Retina (tissue), 1 donor: ENCODE measurements around the gene MITF.

Source experiments
- DNase-seq: peaks from one replicate; pipeline ENCODE4 v3.0.0-alpha.2; 2016

MITF gene

DNA sequence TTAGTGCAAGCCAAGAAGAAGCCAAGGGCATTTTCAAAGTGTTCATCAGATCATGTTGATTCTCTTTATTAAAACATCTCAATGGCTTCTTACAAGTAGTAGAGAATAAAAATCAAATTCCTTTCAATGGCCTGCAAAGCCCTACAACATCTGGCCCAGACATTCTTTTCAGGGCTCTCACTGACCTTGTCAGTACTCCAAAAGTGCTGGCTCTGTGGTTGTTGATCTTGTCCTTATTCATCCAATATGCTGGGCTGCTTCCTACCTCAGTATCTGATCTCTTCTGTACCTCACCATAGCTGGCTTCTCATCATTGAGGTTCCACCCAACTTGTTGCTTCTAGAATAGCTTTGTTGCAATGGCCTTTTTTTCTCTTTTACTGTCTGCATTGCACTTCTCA, 186.2 kb downstream of the MITF start:
- DNase-seq = no peak

DNA sequence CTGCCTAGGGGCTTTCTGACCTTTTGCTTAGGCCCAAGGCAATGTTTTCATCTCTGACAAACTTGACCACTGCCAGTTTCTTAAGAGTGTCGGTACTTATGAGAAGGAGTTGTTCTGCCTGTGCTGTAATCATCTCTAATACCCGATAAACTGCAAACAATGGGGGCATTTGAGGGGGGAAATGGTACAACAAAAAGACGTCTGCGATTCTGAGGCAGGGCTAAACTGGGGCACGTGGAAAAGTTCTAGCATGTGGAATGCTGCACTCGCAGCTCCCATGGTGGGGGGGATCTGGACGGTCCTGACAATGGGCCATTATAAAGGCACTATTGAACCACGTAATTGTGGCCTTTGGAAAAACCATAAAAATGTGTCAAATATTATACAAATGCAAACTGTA, 187.1 kb downstream of the MITF start:
- DNase-seq = peak; percentile 48

DNA sequence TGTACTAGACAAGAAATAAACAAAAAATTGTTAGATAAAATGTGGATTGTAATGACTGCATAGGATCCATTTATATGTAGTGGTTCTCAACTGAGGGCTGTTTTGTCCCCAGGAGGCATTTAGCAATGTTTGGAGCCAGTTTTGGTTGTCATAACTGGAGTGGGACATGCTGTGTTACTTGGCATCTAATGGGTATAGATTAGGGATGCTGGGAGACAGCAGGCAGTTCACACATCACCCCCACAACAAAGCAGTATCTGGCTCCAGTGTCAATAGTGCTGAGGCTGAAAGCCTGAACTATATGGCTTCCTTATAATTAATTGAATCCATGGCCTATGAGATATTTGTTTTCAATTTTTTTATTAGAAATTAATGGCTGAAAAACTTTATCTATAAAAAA, 188.3 kb downstream of the MITF start:
- no peak for DNase-seq

DNA sequence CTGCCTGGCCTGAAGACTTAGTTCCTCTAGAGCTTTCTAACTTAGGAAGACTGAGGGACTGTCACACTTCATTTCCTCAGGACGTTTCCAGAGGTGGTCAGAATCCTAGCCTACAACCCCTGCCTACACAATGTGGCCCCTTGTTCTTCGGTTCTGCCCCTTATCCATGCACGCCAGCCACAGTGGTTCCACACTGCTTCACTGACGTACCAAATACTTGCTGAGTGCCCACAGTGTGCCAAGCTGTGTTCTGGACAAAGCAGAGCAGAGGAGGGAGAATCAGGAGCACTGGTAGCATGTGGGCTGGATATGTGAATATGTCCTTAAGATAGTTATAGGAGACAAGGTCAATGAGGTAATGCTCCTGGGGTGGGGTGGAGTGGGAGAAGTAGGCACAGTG, 189.8 kb downstream of the MITF start:
- no peak for DNase-seq

DNA sequence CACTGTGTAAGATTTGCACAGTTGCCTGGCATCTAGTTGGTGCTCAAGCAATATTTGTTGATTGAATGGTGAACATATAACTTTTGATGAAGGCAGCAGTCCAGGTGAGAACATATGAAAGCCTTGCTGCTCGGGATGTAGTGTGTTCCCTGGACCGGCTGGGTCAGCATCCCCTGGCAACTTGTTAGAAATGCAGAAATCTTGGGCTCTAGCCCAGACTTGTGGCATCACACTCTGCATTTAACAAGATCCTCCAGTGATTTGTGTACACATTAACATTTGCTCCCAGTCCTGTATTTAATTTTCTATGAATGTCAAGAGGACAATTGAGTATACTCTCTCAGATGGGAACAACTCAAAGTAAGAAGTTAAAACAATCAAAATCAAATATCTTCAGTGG, 191.3 kb downstream of the MITF start:
- no peak for DNase-seq

DNA sequence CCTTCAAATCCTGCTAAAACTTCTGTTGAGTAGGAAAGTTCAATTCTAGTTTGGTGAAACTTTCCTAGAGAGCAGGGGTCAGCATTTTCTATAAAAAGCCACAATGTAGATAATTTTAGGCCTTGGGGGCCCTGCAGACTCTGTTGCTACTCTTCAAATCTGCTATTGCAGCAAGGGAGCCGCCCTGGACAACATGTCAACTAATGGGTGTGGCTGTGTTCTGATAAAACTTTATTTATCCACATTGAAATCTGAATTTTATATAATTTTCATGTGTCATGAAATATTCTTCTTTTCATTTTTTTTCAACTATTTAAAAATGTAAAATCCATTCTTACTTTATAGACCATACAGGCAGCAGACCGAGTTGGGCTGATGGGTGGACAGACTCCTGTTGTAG, 192.8 kb downstream of the MITF start:
- no peak for DNase-seq

DNA sequence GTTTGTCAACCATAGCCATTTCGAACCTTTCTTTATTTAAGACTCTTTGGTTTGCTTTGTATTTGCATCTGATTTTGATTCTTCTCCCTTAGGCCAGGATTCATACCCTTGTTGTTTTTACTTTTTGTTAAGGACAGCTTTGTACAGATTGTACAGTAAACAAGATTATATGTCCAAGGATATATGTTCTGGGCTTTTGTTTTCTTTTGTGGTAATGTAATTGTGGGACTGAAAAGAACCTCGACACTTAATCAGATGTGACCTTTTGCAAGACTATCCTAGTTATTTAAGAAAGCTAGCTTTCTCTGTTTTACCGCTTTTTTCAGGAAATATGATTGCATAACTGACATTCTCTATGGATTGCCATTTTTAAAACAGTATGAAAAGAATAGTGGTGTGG, 193.2 kb downstream of the MITF start:
- no peak for DNase-seq

DNA sequence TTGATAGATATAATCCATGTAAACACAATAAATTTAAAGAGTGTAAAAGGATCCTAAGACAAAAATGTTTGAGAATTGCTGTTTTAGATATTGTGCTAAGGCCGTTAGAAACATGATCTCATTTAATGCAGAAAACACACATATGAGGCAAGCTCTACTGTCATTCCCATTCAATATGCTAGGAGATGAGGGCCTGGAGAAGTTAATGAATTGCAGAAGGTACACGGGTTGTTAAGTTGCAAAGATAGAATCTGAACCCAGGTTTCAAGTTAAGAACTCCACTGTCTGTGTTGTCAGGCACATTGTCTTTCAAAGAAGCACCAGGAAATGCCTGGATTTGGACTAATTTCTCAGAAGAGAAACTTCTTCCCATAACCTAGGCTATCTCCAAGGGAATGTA, 195.1 kb downstream of the MITF start:
- no peak for DNase-seq

DNA sequence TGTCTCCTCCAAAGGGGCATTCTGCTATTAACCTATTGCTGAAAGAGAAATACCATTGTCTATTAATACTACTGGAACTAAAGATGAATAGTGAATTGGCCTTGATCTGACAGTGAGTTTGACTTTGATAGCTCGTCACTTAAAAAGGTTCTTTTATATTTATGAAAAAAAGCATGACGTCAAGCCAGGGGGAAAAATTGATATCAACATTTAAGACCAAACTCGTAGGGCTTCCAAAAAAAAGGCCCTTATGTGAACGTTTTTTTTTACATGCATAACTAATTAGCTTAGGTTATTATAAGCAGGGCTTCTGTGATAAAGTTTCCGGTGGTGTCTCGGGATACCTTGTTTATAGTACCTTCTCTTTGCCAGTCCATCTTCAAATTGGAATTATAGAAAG, 197.0 kb downstream of the MITF start:
- DNase-seq = no peak

DNA sequence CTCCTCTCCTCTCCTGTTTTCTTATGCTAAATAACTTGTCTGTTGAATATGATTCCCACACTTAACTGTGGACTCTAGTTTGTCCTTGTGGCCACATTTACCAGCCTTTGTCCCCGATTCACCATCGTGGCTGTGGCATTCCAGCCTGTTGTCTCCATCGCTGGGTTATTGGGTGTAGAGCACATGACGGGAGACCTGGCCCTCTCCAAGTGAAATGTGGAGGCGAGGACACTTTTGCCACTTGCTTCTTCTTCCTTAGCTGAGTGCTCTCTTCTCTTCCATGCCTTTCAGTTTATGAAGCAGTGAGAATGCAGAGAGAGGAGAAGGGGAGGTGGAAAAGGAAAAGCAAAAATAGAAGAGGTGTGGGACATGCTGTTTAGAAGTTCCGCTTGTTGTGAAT, 198.8 kb downstream of the MITF start:
- DNase-seq = no peak

DNA sequence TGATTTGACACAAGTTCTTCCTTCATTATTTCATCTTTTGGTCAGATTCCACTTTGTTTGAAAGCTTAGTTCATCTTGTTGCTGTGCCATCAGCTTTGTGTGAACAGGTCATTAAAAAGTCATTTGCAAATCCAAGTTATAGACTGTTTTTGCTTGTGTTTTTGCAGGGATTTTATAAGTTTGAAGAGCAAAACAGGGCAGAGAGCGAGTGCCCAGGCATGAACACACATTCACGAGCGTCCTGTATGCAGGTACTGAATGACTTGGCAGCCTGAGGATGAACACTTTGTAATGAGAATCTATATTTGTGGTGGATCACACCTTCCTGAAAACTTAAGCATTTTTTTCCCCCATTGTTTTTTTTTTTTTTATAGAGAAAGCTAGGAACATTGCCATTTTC, 199.7 kb downstream of the MITF start:
- no peak for DNase-seq

DNA sequence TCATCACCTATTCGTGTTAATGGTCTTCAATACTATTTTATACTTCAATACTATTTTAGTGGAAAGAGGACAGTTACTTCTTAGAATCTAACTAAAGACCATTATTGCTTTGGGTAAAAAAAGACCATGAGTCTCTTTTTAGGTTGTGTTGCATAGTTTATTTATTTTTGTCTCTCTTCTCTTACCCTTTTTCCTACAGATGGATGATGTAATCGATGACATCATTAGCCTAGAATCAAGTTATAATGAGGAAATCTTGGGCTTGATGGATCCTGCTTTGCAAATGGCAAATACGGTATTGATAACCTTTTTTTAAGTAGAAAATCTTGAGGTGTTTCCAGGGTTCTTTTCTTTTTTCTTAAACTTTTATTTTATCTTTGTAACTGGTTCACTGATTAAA, 201.8 kb downstream of the MITF start:
- DNase-seq = no peak

DNA sequence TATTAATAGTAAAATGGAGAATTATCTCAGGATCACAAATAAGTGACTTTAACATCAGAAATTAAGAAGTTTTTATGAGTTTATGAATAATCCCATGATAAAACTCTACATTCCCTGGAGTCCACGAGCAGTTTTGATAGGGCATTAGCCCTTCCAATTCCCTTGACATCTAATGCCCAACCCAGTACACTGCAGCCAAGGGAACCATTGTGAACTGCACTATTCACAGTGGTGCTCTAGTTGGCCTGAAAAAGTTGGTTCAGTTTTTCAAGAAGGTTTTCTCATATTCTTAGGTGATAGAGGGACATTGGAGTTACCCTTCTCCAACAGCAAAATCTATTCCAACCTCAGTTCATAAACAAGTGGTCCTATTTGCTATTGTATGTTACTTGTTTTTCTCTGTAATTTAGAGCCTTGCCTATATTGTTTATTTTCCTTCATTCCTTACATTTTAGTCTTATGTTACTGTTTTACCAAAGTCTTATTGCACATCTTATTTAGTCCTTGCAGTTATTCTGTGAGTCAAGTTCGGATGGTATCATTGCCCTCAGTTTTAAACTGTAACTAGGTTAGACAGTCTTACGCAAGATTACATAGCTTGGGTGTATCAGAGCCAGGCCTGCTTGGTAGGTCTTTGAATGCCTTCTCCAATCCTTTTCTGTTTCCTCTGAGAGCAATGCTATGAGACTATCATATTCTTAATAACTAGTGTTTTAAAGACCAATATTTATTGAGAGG, 202.3 kb downstream of the MITF start:
- no peak for DNase-seq

DNA sequence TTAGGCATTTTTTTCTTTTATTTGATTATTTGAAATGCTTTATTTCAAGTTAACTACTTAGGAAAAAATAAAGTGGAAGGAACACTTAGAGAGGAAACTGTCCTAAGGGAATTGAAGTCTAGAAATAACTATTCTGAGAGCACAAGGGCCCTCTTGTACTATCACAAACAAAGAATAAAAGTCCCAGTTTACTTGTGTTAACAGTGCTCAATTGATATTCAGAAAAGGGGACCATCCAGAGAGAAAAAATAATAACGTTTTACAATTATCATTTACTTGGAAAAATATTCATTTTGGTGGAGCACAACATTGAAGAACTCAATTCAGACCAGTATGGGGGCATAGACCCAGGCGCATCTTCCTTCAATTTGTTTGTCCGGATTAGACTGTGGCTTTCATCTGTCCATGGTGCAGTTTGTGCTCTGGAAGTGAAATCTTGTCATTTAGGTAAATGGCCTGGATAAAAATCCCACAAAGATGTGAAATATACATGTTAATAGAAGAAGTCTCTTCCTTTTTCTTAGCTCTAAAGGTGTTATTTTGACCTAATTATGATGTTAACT, 205.7 kb downstream of the MITF start:
- no peak for DNase-seq

DNA sequence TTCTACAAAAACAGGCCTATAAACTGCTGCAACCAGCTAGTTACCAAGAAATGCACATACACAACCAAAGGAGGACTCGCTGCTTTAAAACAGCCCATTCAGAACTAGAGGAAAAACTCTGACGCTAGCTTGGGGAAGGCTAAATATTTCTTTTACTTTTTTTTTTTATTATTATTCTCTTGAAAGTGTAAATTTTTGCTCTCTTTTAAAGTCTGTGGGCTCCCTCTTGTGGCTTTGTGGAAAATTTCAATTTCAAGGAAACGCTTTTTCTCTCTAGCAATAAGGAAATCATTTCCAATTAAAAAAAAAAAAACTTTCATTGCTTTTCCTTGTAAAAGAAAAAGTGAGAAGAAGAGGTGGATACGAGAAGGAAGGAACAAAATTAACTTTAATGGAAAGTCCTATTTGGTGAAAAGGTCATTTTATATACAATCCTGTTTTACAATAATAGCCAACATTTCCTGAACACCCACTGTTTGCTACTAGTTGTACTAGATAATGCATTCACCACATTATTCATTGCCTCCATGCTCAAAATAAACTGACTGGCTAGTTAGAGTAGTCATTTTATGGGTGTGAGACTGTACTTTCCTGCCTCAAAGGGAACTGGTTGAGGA, 209.1 kb downstream of the MITF start:
- peak; percentile 61 for DNase-seq

DNA sequence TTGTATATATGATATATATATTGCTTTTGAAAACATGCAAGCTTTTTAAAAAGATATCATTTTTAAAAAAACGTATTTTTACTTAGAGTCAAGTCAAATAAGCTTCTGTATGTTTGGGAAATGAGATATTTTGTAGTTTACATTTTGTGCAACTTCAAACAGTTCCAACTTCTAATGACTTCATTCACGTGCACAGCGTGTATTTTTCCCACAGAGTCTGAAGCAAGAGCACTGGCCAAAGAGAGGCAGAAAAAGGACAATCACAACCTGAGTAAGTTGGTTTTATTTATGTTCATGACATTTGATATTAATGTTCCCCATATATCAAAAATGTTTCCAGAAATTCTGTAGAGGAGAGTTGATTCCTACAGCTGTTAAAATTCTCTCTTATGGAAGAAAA, 212.4 kb downstream of the MITF start:
- DNase-seq = no peak

DNA sequence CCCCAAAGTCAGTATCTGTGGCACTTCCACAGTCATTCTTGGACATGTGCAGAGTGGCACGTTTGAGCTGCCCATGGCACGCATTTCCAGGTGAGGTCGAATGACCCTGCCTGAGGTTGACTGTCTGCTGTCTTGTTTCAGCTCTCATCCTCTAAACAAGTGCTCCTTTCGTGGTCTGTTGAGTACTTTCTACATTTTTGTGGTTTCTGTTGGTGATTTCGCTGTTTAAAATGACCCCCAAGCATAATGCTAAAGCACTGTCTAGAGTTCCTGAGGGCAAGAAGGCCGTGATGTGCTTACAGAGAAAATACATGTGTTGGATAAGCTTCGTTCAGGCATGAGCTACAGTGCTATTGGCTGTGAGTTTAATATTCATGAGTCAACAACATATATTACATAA, 220.3 kb downstream of the MITF start:
- DNase-seq = no peak

DNA sequence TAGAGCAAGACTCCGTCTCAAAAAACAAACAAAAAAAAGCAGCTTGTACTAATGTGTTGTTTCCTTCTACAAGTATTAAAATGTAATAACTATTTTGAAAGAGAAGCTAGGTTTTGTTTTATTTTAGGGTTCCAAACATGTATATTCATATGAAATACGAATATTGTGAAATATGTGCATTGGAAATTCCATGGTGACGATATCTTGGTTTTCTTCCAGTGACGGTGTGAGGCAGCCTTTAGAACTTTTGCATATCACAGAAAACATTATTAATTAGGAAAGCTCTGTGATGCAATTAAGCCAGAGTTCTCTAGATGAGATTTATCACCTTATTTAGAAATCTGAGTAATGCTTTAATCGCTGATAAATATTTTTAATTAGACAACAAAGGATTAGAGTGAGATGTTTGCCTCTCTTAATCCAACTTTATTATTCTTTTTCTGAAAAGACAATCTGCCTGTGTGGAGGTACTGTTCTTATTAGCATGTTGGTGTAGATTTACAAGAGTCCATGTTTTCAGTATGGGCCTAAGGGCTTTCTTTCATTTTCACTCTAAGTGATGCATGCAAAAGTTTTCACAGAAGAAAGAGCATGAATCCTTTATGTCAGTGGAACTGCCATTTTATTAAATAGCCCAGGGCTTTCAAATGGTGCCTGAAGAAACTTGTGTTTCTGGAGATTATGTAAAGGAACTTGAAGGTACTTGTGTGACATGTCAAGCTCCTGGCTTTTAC, 222.6 kb downstream of the MITF start:
- no peak for DNase-seq

DNA sequence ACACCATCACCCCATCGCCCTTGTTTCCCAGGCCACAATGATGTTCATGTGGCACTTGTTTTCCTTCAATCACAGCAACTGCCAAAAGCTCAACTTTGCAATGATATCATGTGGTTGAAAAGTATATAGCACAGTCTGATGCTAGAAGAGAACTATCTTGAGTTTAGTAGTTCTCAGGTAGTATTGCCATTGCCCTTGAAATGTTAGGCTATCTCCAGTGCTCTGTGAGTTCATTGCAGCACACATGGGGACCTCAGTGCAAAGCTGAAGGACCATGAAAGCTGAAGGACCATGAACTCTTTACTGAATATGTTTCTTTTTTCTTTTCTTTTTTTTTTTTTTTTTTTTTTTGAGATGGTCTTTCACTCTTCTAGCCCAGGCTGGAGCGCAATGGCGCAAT, 224.4 kb downstream of the MITF start:
- DNase-seq = no peak

DNA sequence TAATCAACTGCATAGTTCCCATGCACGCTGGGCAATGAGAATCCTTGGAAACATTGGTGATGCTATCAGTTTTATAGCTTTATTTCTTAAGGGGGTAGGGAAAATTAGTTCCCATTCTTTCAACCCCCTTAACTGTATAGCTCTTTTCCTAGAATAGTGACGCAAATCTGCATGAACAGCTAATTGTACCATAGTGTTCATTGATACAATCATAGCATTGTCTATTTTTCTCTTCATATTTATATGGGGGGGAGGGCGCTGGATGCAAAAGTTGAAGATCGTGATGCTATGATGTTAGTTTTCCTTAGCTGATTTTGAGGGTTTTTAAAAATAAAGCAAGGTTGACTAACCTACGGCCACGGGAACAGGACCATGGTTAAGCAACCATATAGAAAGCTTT, 227.9 kb downstream of the MITF start:
- DNase-seq = no peak

DNA sequence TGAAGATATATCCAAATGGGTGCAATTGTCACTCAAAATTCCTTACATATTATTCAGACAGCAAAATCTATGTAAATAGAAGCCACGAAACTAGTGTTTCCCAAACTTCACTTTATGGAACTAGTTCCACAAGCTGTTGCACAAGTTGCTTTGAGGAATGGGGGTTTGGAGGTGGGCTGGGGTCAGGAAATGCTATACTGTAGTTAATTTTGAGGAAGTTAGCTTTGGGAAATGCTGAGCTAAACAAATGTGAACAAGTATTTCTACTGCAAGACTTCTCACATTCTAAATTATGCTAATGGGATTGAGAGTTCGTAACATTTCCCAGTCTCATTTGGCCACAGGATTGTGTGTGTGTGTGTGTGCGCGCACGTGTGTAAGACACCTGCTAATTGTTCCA, 231.6 kb downstream of the MITF start:
- no peak for DNase-seq

DNA sequence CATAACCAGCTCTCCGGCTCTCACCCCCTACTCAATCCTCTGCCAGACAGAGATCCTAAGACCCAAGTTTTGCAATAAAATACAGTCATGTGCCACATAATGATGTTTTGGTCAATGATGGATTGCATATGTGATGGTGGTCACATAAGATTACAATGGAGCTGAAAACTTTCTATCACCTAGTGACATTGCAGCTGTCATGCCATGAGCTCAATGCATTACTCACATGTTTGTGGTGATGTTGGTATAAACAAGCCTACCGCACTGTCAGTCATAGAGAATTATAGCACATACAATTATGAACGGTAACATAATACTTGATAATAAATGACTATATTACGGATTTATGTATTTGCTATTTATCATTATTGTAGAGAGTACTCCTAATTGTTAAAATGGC, 233.4 kb downstream of the MITF start:
- DNase-seq = no peak

DNA sequence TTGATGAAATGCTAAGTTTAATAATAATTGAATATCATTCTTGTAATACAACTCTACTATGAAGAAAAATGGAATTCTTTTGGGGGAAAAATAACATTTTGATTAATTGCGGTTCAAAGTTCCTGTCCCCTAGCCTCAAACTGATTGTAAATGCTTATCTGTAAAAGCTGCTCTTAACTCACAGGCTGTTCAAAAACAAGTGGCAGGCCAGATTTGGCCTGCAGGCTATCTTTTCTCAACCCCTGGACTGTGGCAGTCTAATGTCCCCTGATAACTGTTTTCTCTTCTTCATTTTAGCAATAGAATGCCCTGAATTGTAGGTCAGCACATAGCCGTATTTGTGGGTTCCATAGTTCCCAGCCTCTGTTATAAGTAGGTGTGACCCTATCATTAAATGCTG, 236.8 kb downstream of the MITF start:
- no peak for DNase-seq
